SJCRH30 (cell line): ENCODE data around the gene FBXL5. TPM values are rescaled to one million over a fixed set of nuclear protein-coding genes. Genes with fewer than 3 reads are reported as not detected.

ENCODE experiments used
- DNase-seq, 2 experiments: peaks; one replicate each; pipeline ENCODE4 v3.0.0-alpha.2; 2015 to 2020
- H3K27ac ChIP-seq: fragments of 250-450 bp; sonication (Bioruptor Pico); 2 replicates; pipeline ENCODE4 v1.5.1; 2020; ENCODE audit warnings: mild to moderate bottlenecking, moderate library complexity
- H3K27me3 ChIP-seq: fragments of 250-450 bp; sonication (Bioruptor Pico); 2 replicates; pipeline ENCODE4 v1.5.1; 2020; ENCODE audit warnings: mild to moderate bottlenecking, moderate library complexity
- H3K36me3 ChIP-seq: fragments of 250-450 bp; sonication (Bioruptor Pico); 2 replicates; pipeline ENCODE4 v1.5.1; 2020; ENCODE audit warnings: mild to moderate bottlenecking, moderate library complexity
- H3K4me1 ChIP-seq: fragments of 250-450 bp; sonication (Bioruptor Pico); 2 replicates; pipeline ENCODE4 v1.5.1; 2020; ENCODE audit warnings: mild to moderate bottlenecking, moderate library complexity
- H3K4me3 ChIP-seq: fragments of 250-450 bp; sonication (Bioruptor Pico); 2 replicates; pipeline ENCODE4 v1.5.1; 2020; ENCODE audit warnings: mild to moderate bottlenecking, moderate library complexity
- H3K9me3 ChIP-seq: fragments of 250-450 bp; sonication (Bioruptor Pico); replicated peaks from 2 replicates; pipeline ENCODE4 v1.5.1; 2020; ENCODE audit warnings: mild to moderate bottlenecking, moderate library complexity
- total RNA-seq: library from RNA; depleted of rRNA; stranded (reverse); fragments of >200 nt; shearing (Covaris generic); gene quantifications from 2 replicates; pipeline ENCODE4 v1.2.3, GENCODE V29; 2014

Gene FBXL5
- total RNA-seq, 1 experiment from 2014 or later: 69.7 TPM

DNA sequence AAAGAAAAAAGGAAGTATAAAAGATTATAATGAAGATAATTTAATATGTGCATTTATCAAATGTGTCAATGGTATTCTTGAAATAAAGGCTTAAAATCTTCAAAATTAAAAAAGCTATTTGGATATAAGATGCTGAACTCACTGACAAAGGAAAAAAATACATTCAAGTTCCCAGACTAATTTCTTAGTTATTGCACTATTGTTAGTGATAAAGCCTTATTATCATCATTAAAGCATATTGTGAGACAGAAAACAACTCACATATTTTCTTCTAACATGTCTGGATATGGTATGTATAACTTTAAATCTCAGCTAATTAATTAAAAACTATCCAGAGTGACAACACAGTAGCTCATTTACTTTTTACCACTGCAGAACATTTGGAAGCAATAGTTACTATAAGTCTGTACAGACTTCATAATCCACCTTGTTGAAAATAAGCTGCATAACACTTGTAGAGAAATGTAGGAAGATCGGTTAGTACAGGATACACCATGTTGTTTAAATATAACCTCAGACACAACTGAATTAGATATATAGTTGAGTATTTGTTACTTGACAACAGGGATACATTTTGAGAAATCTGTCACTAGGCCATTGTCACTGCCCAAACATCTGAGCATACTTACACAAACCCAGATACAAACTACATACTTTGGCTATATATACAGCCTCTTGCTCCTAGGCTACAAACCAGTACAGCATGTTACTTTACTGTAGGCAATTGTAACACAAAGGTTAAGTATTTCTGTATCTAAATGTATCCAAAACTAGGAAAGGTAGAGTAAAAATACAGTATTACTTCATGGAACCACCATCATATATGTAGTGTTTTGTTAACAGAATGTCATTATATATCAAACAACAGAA, 13.6 kb upstream of the FBXL5 start:
- no peak overlapping the region for H3K4me3 ChIP-seq
- peaks cover 32% of the 10 kb centered on the region for H3K36me3 ChIP-seq

GRCh38 chr4:15667006-15667405, 11.8 kb upstream of the FBXL5 start:
- Histone ChIP-seq H3K27ac (no peak overlapping the region), H3K9me3 (no peaks in the 10 kb centered on the region; the same call in 1 of the 2 replicates), H3K4me1 (peaks cover 14% of the 10 kb centered on the region), H3K36me3 (peaks cover 29% of the 10 kb centered on the region), H3K27me3 (no peaks in the 10 kb centered on the region), H3K4me3 (no peak overlapping the region)
- no peak for DNase-seq

More for the DNA sequence above, 13.6 kb upstream of the FBXL5 start:
- peaks cover 14% of the 10 kb centered on the region for H3K4me1 ChIP-seq
- no peaks in the 10 kb centered on the region; the same call in 1 of the 2 replicates for H3K9me3 ChIP-seq
- DNase-seq: no peak
- no peak overlapping the region for H3K27ac ChIP-seq
- no peaks in the 10 kb centered on the region for H3K27me3 ChIP-seq

DNA sequence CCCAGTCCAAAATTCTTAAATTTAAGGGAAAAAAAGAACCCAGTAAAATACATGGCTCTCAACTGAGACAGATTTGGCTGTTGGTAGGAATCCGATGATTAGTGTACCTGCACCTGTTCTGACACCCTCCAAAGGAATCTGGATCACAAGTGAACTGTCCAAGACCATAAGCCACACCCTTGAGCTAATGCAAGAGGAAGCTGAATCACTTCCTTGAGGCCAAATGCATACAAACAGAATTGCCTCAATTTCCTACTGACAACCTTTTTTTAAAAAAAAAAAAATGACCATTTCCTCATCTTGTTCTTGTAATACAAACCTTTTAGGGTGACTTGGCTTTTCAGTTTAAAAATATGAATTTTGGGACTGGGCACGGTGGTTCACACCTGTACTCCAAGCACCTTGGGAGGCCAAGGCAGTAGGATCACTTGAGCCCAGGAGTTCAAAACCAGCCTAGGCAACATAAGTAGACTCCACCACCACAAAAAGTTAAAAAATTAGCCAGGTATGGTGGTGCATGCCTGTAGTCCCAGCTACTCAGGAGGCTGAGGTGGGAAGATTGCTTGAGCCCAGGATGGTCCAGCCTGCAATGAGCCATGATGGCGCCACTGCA, 10.7 kb upstream of the FBXL5 start:
- H3K4me1 ChIP-seq: peaks cover 14% of the 10 kb centered on the region
- no peaks in the 10 kb centered on the region; the same call in 1 of the 2 replicates for H3K9me3 ChIP-seq
- H3K27ac ChIP-seq: peak overlapping the region; percentile 7; the same call in 1 of the 2 replicates
- H3K27me3 ChIP-seq: no peaks in the 10 kb centered on the region
- DNase-seq: peak; percentile 31 to 42
- H3K4me3 ChIP-seq: no peak overlapping the region
- peaks cover 24% of the 10 kb centered on the region for H3K36me3 ChIP-seq

GRCh38 chr4:15659768-15660570, 4.8 kb upstream of the FBXL5 start:
- no peaks in the 10 kb centered on the region for H3K27me3 ChIP-seq
- DNase-seq: no peak
- H3K4me1 ChIP-seq: no peaks in the 10 kb centered on the region; the same call in 1 of the 2 replicates
- H3K4me3 ChIP-seq: no peak overlapping the region
- no peaks in the 10 kb centered on the region for H3K9me3 ChIP-seq
- no peak overlapping the region for H3K27ac ChIP-seq
- 0 out of 2 replicates have a peak, but pooled peaks cover 3% of the 10 kb centered on the region for H3K36me3 ChIP-seq

DNA sequence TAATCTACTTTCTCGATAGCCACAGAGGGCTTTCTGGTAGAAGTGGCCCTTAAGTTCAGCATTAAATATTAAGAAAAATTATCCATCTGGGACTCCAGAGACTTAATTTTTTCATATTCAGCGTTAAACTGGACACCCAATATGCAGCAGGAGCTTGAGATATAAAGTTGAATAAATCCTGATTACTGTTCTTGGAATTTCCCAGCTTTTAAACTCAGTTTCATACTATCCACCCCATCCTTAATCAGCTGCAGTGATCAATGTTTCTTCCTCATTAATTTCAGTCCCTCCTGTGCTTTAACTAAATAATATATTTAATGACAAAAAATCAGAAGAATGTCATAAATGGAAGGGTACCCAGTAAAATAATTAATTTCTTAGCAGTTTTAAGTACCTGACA, 3.6 kb upstream of the FBXL5 start:
- Histone ChIP-seq H3K9me3 (no peaks in the 10 kb centered on the region), H3K4me1 (no peaks in the 10 kb centered on the region; the same call in 1 of the 2 replicates), H3K4me3 (no peak overlapping the region), H3K27ac (no peak overlapping the region), H3K36me3 (no peaks in the 10 kb centered on the region), H3K27me3 (no peaks in the 10 kb centered on the region)
- no peak for DNase-seq

GRCh38 chr4:15658136-15658770, 3.1 kb upstream of the FBXL5 start:
- no peaks in the 10 kb centered on the region; the same call in 1 of the 2 replicates for H3K4me1 ChIP-seq
- H3K4me3 ChIP-seq: no peak overlapping the region
- H3K36me3 ChIP-seq: no peaks in the 10 kb centered on the region
- no peak overlapping the region for H3K27ac ChIP-seq
- no peaks in the 10 kb centered on the region for H3K9me3 ChIP-seq
- H3K27me3 ChIP-seq: no peaks in the 10 kb centered on the region
- peak in 1 of 2 experiments; percentile 28 for DNase-seq

GRCh38 chr4:15657366-15657765, 2.2 kb upstream of the FBXL5 start:
- Histone ChIP-seq H3K27ac (no peak overlapping the region), H3K9me3 (no peaks in the 10 kb centered on the region), H3K27me3 (no peaks in the 10 kb centered on the region), H3K4me1 (peaks cover 6% of the 10 kb centered on the region), H3K4me3 (no peak overlapping the region), H3K36me3 (no peaks in the 10 kb centered on the region)
- DNase-seq: no peak

DNA sequence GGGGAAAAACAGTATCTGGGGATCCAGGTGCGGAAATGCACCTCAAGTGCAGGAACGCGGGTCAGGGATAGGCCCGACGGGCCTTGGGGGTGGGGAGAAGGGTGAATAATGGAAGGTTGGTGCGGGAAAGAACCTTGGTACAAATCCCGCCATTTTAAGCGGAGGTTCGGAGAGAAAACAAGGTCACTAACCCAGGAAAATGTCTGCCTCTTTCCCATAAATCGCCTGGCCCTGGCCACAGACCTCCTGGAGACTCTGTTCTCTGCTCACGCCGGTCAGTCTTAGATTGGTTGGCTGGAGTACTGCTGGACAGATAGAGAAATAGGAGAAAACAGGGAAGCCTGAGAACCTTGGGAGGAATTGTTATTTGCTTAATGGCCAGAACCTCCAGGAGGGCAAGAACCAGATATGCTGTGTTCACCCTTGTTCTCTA, 897 bp upstream of the FBXL5 start:
- Histone ChIP-seq H3K9me3 (no peaks in the 10 kb centered on the region), H3K4me3 (peak overlapping the region; percentile 98), H3K27me3 (no peaks in the 10 kb centered on the region), H3K36me3 (no peaks in the 10 kb centered on the region), H3K4me1 (peaks cover 17% of the 10 kb centered on the region), H3K27ac (peak overlapping the region; percentile 99)
- peak in 1 of 2 experiments; percentile 55 for DNase-seq

- Histone ChIP-seq H3K9me3 (no peaks in the 10 kb centered on the region), H3K27me3 (no peaks in the 10 kb centered on the region), H3K4me3 (peak overlapping the region; percentile 98), H3K4me1 (peaks cover 22% of the 10 kb centered on the region), H3K36me3 (no peaks in the 10 kb centered on the region), H3K27ac (peak overlapping the region; percentile 99)
- peak; percentile 67 to 71 for DNase-seq
Observed at GRCh38 chr4:15654593-15655222, 449 bp downstream of the FBXL5 start.

DNA sequence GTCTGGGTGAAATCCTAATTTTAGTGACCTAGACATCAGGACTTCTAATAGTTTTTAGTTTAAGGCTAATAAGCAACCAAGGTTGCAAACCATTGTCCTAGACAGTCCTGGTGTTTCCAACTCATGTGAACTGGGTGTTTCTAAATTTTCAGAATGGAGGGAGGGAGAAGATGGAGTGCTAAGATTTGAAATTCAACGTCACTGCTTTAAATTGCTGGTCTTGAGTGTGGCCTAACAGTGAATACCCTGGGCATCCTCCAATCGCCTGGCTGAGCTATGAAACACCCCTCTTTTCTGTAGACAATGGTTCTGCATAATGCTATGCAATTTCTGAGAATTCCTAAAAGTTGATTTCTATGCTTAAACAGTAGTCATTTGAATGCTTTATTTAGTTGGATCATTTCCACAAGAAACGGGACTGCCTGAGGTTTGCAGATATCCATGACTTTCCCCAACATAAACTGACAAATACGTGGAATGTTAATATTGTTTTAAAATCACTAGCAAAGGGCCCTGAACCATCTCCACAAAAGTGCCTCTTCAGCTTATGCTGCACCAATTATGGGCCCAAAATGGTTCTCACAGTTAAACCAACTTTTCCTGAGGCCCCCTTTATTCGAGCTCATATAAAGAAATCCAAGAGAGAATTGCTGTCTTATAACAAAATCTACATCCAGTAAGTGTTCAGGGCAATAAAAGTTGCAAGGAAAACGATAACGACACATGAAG, 1.1 kb downstream of the FBXL5 start:
- peaks cover 23% of the 10 kb centered on the region for H3K4me1 ChIP-seq
- H3K9me3 ChIP-seq: no peaks in the 10 kb centered on the region
- peak; percentile 44 to 64 for DNase-seq
- no peaks in the 10 kb centered on the region for H3K36me3 ChIP-seq
- H3K27ac ChIP-seq: peak overlapping the region; percentile 99
- peak overlapping the region; percentile 98 for H3K4me3 ChIP-seq
- no peaks in the 10 kb centered on the region for H3K27me3 ChIP-seq

GRCh38 chr4:15653420-15653819, 1.7 kb downstream of the FBXL5 start:
- Histone ChIP-seq H3K27ac (peak overlapping the region; percentile 99; the same call in 1 of the 2 replicates), H3K27me3 (no peaks in the 10 kb centered on the region)
- DNase-seq: no peak

DNA sequence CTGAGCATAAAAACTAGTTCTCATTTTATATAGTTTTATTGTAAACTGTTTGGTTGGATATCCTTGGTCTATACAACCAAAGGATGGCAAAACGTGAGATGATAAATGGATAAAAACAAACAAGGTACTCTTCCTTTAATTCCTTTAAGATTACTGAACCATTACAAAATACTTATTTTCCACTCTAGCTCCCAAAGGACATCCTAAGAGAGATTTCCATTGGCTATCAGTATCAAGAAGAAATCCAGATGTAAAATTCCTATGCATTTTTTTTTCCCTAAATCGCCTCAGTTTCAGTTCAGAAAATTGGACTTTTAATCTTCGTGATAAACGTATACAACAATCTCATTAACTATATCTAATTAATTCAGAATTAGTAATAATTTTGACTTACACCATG, 2.3 kb downstream of the FBXL5 start:
- no peaks in the 10 kb centered on the region for H3K27me3 ChIP-seq
- no peaks in the 10 kb centered on the region for H3K36me3 ChIP-seq
- H3K27ac ChIP-seq: no peak overlapping the region; the same call in 1 of the 2 replicates
- peaks cover 23% of the 10 kb centered on the region for H3K4me1 ChIP-seq
- H3K9me3 ChIP-seq: no peaks in the 10 kb centered on the region
- no peak for DNase-seq
- peak overlapping the region; percentile 98 for H3K4me3 ChIP-seq

More at GRCh38 chr4:15653420-15653819, 1.7 kb downstream of the FBXL5 start:
- Histone ChIP-seq H3K36me3 (no peaks in the 10 kb centered on the region), H3K4me3 (peak overlapping the region; percentile 98), H3K4me1 (peaks cover 23% of the 10 kb centered on the region), H3K9me3 (no peaks in the 10 kb centered on the region)

DNA sequence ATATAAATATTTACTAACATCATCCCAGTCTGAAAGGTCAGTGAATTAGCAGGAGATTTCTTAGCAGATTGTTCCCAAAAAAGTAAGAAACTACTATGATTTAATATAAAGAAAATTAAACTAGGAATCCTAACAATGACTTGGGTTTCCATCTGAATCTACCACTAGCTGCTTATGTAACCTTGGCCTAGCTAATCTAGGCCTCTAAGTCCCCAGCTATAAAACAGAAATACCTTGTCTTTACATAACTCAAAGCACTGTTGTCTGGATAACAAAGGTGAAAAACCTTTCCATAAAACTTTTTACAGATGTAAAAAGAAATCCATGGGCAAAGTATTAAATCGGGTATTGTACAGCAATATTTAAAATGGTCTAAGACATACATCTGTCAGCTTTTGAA, 3.0 kb downstream of the FBXL5 start:
- Histone ChIP-seq H3K9me3 (no peaks in the 10 kb centered on the region), H3K4me1 (peaks cover 23% of the 10 kb centered on the region), H3K4me3 (no peak overlapping the region), H3K27me3 (no peaks in the 10 kb centered on the region), H3K36me3 (no peaks in the 10 kb centered on the region), H3K27ac (no peak overlapping the region)
- no peak for DNase-seq
